ENCODE measurements around the gene CMTM6.

GRCh38 chr3:32495085-32495484 lies 7.6 kb downstream of the CMTM6 start:
- TF ChIP-seq CTCF (IDR thresholded peaks at IDR 0.05; ENCODE audit: insufficient read depth, low read length), result no peak
- TF ChIP-seq REST (IDR thresholded peaks at IDR 0.05; ENCODE audit: insufficient replicate concordance, low read depth), result no peak
- TF ChIP-seq POLR2AphosphoS5 (IDR thresholded peaks at IDR 0.05; ENCODE audit: low read depth), result no peak
- TF ChIP-seq GABPA (IDR thresholded peaks at IDR 0.05; ENCODE audit: low read depth), result no peak
- no peak for TF ChIP-seq SPI1 (IDR thresholded peaks at IDR 0.05; ENCODE audit: borderline replicate concordance, low read depth)
